HG03432 (cell line): ENCODE data around the gene SMAD7.

Experiments used
- ATAC-seq: cut with Tn5 transposase; IDR thresholded peaks from one replicate; pipeline ENCODE4 v1.9.1; 2021; ENCODE audit warnings: mild to moderate bottlenecking, moderate library complexity; ENCODE audit not compliant: unreplicated experiment

Gene SMAD7

GRCh38 chr18:48961547-48961946, 10.8 kb upstream of the SMAD7 start:
- ATAC-seq = no peak

DNA sequence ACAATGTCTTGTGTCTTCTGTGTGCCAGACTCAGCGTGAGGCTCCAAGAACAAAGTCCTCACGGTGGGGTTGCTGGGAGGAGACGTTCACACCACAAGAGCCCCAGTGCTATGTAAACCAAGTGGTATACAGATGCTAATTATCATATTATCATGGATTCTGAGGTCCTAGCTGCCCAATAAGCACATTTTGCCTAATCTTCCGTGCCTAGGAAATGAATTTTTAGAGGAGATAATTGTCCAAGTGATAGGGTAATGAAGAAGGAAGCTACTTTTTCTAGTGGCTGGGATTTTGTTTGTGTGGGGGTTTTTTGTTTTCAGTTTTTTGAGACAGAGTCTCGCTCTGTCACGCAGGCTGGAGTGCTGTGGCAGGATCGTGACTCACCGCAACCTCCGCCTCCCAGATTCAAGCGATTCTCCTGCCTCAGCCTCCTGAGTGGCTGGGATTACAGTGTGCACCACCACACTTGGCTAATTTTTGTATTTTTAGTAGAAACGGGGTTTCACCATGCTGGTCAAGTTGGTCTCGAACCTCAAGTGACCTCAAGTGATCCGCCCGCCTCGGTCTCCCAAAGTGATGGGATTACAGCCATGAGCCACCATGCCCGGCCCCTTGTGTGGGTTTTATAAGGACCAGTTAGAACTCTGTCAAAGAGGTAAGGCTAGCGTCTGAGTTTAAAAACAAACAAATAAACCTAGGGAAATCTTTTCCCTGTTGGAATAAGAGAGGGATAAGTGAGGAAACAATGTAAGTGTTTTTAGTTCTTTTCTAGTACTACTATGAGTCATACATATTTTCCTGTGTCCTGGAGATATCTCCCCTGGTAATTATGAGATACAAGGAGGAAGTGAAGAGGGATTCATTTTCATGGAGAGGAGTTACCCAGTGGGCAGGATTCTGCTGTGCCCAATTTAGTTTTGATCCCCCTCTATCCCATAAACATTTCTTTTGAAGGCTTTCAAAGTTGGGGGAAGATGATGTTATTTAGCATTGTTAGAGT, 9.5 kb upstream of the SMAD7 start:
- no peak for ATAC-seq

DNA sequence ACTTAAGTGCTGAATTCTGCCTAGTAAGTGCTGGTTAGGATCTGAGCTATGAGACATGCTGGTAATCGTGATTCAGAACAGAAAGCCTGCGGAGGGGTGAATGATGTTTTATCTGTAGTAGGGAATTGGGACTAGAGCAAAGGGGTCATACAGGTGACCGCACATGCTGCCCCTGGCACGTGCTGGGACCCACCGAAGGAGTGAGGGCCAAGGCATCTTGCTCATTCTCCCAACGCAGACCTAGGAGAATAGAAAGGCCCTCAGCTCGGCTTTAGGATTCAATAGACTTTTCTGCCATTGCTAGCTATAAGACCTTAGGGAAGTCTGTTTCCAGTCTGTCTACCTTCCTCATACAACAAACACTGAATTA, 8.8 kb upstream of the SMAD7 start:
- no peak for ATAC-seq

GRCh38 chr18:48958951-48959350, 8.2 kb upstream of the SMAD7 start:
- no peak for ATAC-seq

- no peak for ATAC-seq
Measured at GRCh38 chr18:48957616-48958015, 6.9 kb upstream of the SMAD7 start.

- ATAC-seq = no peak
Measured at GRCh38 chr18:48957136-48957535, 6.4 kb upstream of the SMAD7 start.

DNA sequence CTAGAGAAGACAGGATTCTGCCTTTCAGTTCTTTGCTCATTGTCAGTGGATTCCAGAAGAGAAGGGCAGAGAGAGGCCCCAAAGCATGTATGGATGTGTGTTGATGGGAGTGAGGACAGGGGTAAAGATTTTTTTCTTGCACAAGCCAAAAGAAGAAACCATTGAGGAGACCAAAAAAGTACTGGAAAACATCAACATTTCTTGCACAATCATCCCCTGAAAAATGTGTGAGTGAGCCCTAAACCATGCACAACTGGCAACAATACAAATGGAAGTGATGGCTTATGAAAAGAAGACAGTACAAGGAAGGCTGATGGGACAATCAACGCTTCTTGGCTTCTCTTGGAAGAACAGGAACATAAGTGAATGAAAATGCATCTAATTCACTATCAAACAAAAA, 5.6 kb upstream of the SMAD7 start:
- ATAC-seq = no peak

- ATAC-seq = no peak
Measured at GRCh38 chr18:48955830-48956261, 5.1 kb upstream of the SMAD7 start.

DNA sequence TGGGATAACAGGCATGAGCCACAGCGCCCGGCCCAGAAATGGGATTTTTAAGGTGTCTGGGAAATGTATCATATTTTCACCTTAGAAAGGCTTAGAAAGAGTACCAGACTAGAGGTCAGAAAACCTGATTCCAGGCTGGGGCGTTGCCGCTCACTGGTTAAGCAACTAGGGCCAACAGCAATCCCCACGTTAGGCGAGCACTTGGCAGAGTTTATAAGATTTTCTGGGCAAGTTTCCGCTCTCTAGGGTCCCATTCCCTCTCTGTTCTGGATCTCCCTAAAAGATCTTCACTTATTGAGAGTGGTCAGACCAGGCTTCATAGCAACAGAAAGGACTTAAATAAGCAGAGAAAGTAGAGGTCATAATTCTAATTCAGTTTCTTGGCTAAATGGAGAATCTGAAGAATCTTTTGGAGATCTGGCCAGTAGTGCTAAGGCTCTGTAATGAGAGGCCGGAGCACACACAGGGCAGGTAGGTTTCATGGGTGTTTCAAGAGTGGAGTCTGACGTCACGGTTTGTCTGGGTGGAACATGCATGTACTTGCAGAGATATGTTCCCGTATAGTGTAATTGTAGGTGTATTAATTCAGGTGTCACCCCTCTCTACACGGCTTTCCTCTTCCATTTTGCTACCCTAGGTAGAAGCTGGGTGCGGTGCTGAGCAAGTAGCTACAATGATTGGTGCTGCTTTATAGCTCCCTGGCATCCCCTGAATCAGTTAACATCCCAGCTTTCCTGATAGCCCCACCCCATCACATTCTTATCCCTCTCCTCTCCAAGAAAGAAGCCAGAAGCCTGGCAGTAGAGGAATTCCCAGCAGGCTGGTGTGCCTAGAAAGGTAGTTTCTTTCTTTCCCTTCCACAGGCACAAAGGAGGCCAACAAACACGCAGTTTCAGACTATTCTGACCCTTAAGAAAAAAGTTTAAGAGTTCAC, 4.4 kb upstream of the SMAD7 start:
- ATAC-seq = no peak

GRCh38 chr18:48953104-48953706, 2.4 kb upstream of the SMAD7 start:
- peak; percentile 0 for ATAC-seq

DNA sequence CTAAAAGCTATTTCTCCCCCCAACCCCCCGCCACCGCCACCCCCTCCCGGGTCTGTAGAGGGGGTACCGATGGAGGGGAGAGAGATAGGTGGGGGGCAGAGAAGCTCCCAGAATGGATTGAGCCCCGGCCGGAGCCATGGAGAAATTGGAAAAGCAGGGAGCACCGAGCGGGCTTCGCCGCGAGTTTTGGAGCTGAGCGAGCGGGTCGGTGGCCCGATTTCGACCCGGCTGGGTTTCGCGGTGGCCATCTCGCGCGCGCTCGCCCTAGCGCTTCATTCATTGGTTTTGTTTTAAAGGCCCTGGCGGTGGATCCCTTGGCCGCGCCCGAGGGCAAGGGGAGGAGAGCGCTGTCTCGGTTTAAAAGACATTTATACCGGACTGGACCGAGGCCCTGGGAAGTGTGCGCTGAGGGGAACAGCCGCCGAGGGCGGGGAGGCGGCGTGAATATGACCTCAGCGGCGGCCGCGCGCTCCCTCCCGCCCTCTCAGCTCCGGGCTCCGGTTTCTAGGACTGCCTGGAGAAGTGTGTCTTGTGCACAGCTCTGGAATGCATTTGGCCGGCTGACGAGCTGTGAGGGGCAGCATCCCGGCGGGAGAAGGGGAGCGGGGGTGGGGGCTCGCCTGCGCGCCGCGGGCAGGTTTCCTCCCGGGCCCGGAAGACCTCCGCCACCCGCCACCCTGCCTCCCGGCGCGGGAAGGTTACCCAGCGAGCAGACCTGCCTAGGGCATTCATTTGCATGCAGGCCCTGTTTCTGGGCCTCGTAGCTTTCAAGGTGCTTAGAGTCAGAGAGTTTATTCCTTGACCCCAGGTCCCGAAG, 1.7 kb upstream of the SMAD7 start:
- peak; percentile 42 for ATAC-seq

GRCh38 chr18:48951448-48952286, 902 bp upstream of the SMAD7 start:
- peak; percentile 38 for ATAC-seq

- no peak for ATAC-seq
Measured at GRCh38 chr18:48949606-48950535, 894 bp downstream of the SMAD7 start.

GRCh38 chr18:48949050-48949605, 1.6 kb downstream of the SMAD7 start:
- no peak for ATAC-seq

DNA sequence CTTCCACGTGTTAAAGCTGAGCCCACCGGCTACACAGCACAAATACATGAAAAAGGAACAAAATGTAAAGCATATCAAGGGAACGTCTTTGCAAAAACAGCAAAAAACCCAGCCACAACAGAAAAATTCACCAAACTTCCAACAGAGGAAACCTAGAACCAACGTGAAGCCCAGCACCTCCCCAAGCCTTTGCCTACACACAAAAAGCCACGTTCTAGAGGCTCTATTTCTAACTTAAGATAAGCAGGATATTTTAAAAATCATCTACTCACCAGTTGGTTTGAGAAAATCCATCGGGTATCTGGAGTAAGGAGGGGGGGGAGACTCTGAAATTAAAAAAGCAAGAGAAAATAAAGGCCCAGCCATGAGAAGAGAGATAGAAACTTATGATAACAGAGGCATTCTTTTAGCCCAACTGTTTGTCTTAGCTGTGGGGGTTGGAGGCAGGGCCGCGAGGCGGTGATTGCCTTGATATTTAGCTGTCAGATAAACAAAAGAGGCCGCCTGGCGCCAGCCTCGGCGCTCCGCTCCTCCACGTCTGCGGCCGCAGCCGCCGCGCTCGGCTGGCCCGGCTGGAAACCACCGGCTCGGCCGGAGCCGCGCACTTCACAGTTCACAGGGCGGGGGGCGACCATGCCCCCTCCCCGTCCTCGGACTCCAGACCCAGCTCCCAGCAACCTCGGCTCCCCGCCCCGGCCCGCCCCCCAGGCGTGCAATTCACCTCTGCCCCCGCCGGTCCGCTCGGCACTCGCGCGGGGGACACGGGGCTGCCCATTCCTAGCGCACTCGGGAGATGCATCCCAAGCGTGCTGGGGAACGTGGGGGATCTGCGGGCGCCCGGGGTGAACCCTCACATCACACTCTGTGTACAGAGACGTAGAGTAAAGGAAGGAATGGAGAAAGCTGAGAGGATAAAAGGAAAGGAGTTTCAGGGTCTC, 2.4 kb downstream of the SMAD7 start:
- ATAC-seq = no peak

DNA sequence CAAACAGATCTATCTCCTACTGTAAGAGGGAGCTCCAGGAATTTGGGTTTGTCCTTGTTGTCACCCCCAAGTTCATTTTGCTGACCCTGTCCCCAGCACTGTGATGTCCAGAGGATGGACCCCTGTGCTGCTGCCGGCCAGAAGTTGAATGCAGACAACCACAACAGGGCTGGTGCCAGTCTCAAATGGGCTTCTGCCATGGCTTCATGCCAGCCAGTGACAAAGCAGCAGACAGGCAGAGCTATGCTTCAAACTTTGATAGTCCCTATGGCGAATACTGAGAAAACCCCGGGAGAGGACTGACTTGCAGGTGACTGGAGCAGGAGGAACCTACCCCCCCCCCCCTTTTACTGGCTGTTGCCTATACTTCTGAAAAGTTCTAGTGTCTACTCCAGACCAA, 3.2 kb downstream of the SMAD7 start:
- ATAC-seq = no peak

- ATAC-seq = no peak
Measured at GRCh38 chr18:48947092-48947491, 3.7 kb downstream of the SMAD7 start.
